ENCODE measurements around the gene ANKRD13D.

The ANKRD13D gene

GRCh38 chr11:67300256-67300755, 11.2 kb downstream of the ANKRD13D start:
- TF ChIP-seq, protein P1, sequence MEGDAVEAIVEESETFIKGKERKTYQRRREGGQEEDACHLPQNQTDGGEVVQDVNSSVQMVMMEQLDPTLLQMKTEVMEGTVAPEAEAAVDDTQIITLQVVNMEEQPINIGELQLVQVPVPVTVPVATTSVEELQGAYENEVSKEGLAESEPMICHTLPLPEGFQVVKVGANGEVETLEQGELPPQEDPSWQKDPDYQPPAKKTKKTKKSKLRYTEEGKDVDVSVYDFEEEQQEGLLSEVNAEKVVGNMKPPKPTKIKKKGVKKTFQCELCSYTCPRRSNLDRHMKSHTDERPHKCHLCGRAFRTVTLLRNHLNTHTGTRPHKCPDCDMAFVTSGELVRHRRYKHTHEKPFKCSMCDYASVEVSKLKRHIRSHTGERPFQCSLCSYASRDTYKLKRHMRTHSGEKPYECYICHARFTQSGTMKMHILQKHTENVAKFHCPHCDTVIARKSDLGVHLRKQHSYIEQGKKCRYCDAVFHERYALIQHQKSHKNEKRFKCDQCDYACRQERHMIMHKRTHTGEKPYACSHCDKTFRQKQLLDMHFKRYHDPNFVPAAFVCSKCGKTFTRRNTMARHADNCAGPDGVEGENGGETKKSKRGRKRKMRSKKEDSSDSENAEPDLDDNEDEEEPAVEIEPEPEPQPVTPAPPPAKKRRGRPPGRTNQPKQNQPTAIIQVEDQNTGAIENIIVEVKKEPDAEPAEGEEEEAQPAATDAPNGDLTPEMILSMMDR (IDR thresholded peaks at IDR 0.05; ENCODE audit: extremely low read depth, insufficient read depth, missing control alignments), result no peak
- in situ Hi-C loops (cut with MboI; ENCODE audit: low pct_unique_long_range_greater_than_20kb, low sequenced_read_pairs, unreplicated experiment), result no loop called here
- DNase-seq (ENCODE audit: low spot score), result no peak

- no peak for DNase-seq (ENCODE audit: low spot score)
- TF ChIP-seq, protein P1 (IDR thresholded peaks at IDR 0.05; ENCODE audit: extremely low read depth, insufficient read depth, missing control alignments), result no peak
- in situ Hi-C loops (cut with MboI; ENCODE audit: low pct_unique_long_range_greater_than_20kb, low sequenced_read_pairs, unreplicated experiment), result no loop called here
These were observed 11.7 kb downstream of the ANKRD13D start for GRCh38 chr11:67300756-67301312.

DNA sequence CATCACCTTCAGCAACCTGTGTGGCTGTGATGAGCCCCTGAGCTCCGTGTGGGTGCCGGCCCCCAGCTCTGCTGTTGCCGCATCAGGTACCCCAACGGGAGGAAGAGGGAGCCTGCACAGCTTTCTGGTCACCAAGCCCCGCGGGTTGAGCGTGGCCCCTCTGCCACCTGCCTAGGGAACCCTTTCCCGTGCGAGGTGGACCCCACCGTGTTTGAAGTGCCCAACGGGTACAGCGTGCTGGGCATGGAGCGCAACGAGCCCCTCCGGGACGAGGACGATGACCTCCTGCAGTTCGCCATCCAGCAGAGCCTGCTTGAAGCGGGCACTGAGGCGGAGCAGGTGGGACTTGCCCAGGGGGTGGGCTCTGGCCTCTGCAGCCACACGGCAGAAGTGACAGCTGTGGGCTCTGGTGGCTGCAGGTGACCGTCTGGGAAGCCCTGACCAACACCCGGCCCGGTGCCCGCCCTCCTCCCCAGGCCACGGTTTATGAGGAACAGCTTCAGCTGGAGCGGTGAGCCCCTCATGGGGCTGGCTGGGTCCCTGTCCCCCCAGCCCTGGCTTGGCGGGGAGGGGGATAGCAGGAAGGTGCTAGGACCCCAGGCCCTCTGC, 12.3 kb downstream of the ANKRD13D start:
- TF ChIP-seq, protein P1 (IDR thresholded peaks at IDR 0.05; ENCODE audit: extremely low read depth, insufficient read depth, missing control alignments), result no peak
- in situ Hi-C loops (cut with MboI; ENCODE audit: low pct_unique_long_range_greater_than_20kb, low sequenced_read_pairs, unreplicated experiment), result no loop called here
- DNase-seq (ENCODE audit: low spot score), result no peak

GRCh38 chr11:67301951-67302516, 12.9 kb downstream of the ANKRD13D start:
- TF ChIP-seq, protein P1 (IDR thresholded peaks at IDR 0.05; ENCODE audit: extremely low read depth, insufficient read depth, missing control alignments), result no peak
- in situ Hi-C loops (cut with MboI; ENCODE audit: low pct_unique_long_range_greater_than_20kb, low sequenced_read_pairs, unreplicated experiment), result no loop called here
- DNase-seq (ENCODE audit: low spot score), result no peak

DNA sequence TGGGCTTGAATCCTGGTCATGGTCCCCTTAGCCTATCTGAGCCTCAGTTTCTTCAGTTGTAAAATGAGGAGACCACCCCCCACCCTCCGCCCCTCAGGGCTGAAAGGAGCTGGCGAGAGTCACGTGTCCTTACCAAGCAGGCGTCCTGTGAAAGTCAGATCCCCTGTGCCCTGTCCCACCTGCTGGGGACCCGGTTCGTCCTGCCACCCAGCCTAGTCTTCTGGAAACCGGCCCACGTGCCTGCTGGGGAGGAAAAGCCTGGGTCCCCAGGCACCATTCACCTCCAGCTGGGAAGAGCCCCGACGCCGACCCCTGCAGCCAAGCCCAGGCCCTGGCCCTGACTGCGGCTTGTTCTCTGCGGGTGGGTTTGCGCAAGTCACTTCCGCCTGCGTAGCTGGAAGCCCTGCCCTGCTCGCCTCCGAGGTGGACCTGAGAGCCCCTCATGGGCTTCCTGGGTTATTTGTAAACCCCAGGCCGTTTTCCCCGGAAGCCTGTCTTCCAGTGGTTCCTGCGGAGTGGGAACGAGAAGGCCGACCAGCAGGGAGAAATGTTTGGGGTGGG, 13.5 kb downstream of the ANKRD13D start:
- TF ChIP-seq, protein P1 (IDR thresholded peaks at IDR 0.05; ENCODE audit: extremely low read depth, insufficient read depth, missing control alignments), result no peak
- in situ Hi-C loops (cut with MboI; ENCODE audit: low pct_unique_long_range_greater_than_20kb, low sequenced_read_pairs, unreplicated experiment), result no loop called here
- DNase-seq (ENCODE audit: low spot score), result no peak

- no peak for DNase-seq (ENCODE audit: low spot score)
- TF ChIP-seq, protein P1 (IDR thresholded peaks at IDR 0.05; ENCODE audit: extremely low read depth, insufficient read depth, missing control alignments), result no peak
- in situ Hi-C loops (cut with MboI; ENCODE audit: low pct_unique_long_range_greater_than_20kb, low sequenced_read_pairs, unreplicated experiment), result no loop called here
These were observed 14.2 kb downstream of the ANKRD13D start, which contains the start of gene SSH3 for GRCh38 chr11:67303132-67303834. TSS of gene SSH3 (plus strand) at chr11:67303530. CDS start at chr11:67303626, 96 bp downstream.
